Activated CD4-positive, alpha-beta memory T cell treated with anti-CD3 and anti-CD28 coated beads for 36 hours (primary cell): ENCODE measurements around the gene TMEM215. TPM values are rescaled to one million over a fixed set of nuclear protein-coding genes. Genes with fewer than 3 reads are reported as not detected.

Experiments
- total RNA-seq, 2 experiments: library from RNA; stranded (reverse); gene quantifications; one replicate each; pipeline ENCODE4 v1.2.3, GENCODE V29; 2021

The TMEM215 gene
- total RNA-seq, 2 experiments from 2014 or later, result not detected

Other genes starting within 250 kb of the TMEM215 start
- 10 to 100 TPM; 18.5 to 19.5 TPM for gene SMIM27, start 231.2 kb upstream of the TMEM215 start, total RNA-seq
- gene TOPORS, start 231.0 kb upstream of the TMEM215 start, total RNA-seq, result 10 to 100 TPM; 14.8 to 15.4 TPM
- gene NDUFB6, start 210.4 kb upstream of the TMEM215 start, total RNA-seq, result 10 to 100 TPM; 75.7 to 77.1 TPM
- under 1 TPM in 1 of 2 experiments, not detected in 1; 0.05 TPM for gene TAF1L, start 147.9 kb upstream of the TMEM215 start, total RNA-seq
- 10 to 100 TPM; 43.7 to 45.9 TPM for gene APTX, start 218.1 kb downstream of the TMEM215 start, total RNA-seq
- gene DNAJA1, start 241.7 kb downstream of the TMEM215 start, total RNA-seq, result 100 to 1,000 TPM; 173 to 184 TPM